DOHH2 (cell line): ENCODE measurements around the gene HK2.

Source experiments
- CTCF ChIP-seq: fragments of 200-600 bp; sonication (generic); IDR thresholded peaks from one replicate; pipeline ENCODE4 v1.5.1; 2014; ENCODE audit warnings: antibody characterized with exemption, mild to moderate bottlenecking, low read depth, low read length; ENCODE audit not compliant: poor library complexity, severe bottlenecking
- EZH2phosphoT487 ChIP-seq: fragments of 200-600 bp; sonication (generic); IDR thresholded peaks from 2 replicates; pipeline ENCODE4 v1.6.1; 2017; ENCODE audit warnings: borderline replicate concordance, mild to moderate bottlenecking, antibody characterized with exemption, low read length, moderate library complexity, mixed read lengths

- TF ChIP-seq CTCF: no peak
- TF ChIP-seq EZH2phosphoT487: no peak
Observed at GRCh38 chr2:74886251-74886650, 52.3 kb downstream of the HK2 start.
